ENCODE results near the gene ZBTB43. TPM values are rescaled to one million over a fixed set of nuclear protein-coding genes. Genes with fewer than 3 reads are reported as not detected.
"Not testable (repeated sequence)": the region's sequence is repeated elsewhere in the genome, so short reads cannot be mapped to it uniquely, and the experiment has no call there.

ZBTB43 gene, protein sequence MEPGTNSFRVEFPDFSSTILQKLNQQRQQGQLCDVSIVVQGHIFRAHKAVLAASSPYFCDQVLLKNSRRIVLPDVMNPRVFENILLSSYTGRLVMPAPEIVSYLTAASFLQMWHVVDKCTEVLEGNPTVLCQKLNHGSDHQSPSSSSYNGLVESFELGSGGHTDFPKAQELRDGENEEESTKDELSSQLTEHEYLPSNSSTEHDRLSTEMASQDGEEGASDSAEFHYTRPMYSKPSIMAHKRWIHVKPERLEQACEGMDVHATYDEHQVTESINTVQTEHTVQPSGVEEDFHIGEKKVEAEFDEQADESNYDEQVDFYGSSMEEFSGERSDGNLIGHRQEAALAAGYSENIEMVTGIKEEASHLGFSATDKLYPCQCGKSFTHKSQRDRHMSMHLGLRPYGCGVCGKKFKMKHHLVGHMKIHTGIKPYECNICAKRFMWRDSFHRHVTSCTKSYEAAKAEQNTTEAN
- total RNA-seq (2014; rRNA removed; shearing (Covaris generic)), result 3.5 and 4.3 TPM in 2 replicates

DNA sequence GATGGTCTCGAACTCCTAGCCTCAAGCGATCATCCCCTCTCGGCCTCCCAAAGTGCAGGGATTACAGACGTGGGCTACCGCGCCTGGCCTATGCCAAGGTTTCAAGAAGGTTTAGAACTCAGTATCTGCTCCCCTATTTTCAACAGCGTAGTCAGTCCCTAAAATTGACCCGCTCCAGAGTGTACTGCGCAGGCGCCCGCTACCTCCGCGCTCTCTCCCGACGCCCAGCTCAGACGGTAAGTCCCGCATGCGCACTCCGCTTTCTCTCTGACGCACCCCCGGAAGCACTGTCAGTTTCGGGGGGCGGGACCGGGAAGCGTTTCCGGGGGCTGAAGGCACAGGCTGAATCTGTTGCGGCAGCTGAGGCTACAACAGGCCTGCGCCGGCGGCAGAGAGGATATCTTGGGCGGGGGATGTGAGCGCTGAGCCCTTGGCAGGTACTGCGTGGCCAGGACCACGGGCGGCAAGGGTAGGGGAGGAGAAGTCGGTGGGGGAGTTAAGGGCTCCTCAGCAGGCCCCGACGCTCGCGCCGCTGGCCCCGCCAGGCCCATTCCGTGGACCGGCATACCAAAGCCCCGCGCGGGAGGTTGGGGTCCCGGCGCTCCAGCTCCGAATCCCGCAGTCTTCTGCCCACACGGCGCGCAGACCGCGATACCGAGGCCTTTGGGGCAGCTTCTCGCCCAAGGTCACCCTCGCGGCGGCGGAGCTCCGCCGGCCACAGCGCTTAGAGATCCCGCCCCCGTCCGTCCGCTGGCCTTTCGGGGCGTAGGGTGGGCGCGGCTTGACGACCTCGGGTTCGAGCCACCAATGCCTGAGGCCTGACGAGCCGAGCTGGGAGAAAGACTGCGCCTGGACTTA is at the start of gene ZBTB43:
TSS of gene ZBTB43 (plus strand) at position 345 of the 858 bp plus-strand sequence. CDS start 27,470 bp downstream, outside the sequence.
- in situ Hi-C loops (cut with HindIII; ENCODE audit: low sequenced_read_pairs), result no loop called here
- peak; percentile 95 for DNase-seq (ENCODE audit: low spot score)

DNA sequence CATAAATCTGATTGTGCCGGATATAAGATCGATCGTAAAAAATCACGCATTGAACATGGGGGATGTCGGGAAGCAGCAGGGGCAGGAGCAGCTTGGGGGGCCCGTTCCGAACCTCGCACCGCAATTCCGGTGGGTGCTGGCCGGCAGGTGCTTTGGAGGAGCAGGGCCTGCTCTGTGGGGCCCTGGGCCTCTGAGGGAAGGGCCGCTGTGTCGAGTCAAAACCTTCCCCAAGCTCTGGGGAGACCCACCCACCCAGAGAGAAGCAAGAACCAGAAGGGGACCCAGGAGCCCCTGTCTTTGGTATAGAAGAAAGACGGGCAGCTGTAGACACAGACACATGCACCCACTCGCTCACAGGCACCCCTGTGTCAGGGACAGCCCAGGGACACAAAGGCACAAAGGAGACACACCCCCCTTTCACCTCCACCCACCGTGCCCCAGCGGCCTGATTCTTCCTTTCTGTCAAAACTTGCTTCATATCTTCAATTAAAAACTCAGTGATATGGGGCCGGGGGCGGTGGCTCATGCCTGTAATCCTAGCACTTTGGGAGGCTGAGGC is 49.4 kb upstream of the ZBTB43 start:
- no peak for DNase-seq (ENCODE audit: low spot score)
- in situ Hi-C loops (cut with HindIII; ENCODE audit: low sequenced_read_pairs), result no loop called here

DNA sequence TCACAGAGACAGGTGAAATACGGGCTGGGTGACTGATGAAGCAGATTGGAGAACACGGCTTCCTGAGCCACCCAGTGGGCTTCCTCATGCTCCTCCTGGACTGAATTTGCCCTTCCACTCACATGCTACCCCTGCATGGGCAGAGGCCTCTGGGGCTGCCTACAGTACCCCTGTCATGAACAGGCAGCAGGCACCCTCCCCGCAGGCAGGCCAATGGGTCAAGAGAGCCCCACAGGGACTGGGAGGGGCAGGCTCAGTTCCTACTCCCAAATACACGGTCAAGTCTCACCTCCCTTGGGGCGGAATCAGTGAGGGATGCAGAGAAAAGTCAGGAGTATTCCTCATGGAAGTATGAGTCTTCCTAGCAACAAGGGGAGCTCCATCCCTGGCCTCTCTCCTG is 48.6 kb upstream of the ZBTB43 start:
- in situ Hi-C loops (cut with HindIII; ENCODE audit: low sequenced_read_pairs), result no loop called here
- DNase-seq (ENCODE audit: low spot score), result no peak

DNA sequence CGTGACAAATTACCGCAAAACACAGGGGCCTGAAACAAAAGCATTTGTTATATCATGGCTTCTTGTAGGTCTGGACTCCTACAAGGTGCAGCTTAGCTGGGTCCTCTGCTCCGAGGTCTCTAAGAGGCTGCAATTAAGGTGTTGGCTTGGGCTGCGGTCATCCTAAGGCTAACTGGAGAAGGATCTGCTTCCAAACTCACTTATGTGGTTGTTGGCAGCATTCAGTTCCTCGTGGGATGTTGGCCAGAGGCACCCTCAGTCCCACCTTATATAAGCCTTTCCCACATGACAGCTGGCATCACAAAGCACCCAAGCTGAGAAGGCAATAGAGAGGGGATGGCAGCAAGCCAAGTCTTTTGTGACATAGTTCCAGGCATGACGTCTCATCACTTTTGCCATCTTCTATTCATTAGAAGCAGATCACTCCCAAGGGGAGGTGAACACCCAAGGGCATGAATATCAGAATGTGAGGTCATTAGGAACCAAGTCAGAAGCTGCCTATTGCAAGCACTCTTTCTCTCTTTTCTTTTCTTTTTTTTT is 47.9 kb upstream of the ZBTB43 start:
- peak; percentile 17 for DNase-seq (ENCODE audit: low spot score)
- in situ Hi-C loops (cut with HindIII; ENCODE audit: low sequenced_read_pairs), result no loop called here

DNA sequence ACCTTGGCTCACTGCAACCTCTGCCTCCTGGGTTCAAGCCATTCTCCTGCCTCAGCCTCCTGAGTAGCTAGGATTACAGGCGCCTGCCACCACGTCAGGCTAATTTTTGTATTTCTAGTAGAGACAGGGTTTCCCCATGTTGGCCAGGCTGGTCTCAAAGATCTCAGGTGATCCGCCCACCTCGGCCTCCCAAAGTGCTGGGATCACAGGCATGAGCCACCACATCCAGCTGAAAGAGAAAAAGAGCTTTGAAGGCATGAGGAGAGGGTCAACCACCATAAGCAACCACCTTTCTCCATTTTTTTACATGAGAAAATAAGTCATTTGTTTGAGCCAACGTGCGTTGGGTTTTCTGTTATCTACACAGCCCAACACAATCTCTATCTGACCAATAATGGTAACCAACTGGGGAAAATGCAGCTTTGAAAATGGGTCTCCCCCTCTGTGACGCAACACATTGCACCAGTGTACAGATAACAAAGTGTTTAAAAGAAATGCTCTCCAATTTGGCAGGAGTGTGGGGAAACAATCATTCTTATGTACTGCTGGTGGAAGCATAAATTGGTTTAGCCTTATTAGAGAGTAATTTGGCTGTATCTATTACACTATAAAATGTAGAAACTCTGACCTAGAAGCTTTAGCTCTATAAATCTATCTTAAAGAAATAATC is 45.8 kb upstream of the ZBTB43 start:
- in situ Hi-C loops (cut with HindIII; ENCODE audit: low sequenced_read_pairs), result no loop called here

DNA sequence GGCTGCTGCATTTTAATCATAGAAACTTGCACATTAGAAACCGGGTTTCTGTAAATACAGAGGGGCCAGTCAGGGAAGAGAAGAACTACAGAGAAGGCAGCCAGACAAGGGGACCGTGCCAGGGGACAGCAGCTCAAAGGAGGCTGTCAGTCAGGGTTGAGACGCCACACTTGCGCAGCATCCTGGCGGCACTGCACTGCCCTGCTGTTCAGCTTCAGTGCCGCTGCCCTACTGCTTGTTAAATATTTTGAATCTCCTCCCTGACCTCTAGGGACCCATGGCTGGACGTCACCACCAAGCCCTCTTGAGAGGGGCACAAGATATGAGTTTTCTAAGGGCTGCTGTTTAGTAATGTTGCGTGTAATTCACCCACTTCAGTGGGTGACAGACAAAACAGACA is 43.6 kb upstream of the ZBTB43 start:
- DNase-seq (ENCODE audit: low spot score), result no peak
- in situ Hi-C loops (cut with HindIII; ENCODE audit: low sequenced_read_pairs), result no loop called here

More for the DNA sequence above, 45.8 kb upstream of the ZBTB43 start:
- no peak for DNase-seq (ENCODE audit: low spot score)

DNA sequence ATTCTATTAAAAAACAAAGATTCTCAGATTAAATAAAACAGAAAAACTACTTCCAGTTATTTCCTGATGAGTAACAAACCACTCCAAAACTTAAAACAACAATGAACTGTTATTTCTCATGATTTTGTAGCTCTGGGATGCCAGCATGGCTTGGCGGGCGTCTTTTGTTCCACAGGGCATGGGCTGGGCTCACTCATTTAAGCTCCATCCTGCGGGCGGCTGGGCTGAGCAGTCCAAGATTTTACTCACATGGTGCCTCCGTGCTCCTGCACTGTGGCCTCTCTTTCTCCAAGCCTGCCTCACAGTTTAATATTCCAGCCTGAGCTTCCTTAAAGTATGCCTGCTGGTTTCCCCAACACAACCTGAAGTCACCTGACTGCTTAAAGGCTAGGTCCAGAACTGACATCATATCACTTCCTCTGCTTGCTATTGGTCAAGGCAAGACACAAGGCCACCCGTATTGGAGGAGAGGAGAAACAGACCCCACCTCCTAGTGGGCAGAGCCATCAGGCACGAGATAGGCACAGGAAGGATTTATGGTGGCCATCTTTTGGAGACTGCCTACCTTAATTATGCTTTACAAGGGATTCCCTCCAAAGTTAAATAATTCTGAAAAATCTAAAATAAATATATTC is 41.6 kb upstream of the ZBTB43 start:
- DNase-seq (ENCODE audit: low spot score), result peak; percentile 19
- in situ Hi-C loops (cut with HindIII; ENCODE audit: low sequenced_read_pairs), result no loop called here

DNA sequence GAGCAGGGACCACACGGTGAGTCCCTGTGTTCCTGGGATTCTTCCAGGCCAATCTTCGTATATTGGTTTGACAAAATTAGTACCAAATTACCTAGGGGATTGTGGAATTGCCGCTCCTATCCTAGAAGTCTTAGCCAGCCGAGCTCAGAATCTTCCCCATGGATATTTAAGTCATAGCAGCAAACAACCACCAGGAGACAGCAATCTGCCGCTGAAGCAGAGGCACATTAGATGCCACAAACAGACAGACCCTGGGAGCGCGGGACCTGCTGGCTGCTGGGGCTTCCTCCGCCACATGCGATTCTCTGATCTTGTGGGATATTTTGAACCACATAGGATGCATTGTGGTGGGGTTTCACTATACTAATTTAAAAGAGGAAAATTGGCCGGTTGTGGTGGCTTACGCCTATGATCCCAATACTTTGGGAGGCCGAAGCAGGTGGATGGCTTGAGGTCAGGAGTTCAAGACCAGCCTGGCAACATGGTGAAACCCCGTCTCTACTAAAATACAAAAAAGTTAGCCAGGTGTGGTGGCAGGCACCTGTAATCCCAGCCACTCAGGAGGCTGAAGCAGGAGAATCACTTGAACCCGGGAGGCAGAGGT is 31.7 kb upstream of the ZBTB43 start:
- no peak for DNase-seq (ENCODE audit: low spot score)
- in situ Hi-C loops (cut with HindIII; ENCODE audit: low sequenced_read_pairs), result no loop called here

DNA sequence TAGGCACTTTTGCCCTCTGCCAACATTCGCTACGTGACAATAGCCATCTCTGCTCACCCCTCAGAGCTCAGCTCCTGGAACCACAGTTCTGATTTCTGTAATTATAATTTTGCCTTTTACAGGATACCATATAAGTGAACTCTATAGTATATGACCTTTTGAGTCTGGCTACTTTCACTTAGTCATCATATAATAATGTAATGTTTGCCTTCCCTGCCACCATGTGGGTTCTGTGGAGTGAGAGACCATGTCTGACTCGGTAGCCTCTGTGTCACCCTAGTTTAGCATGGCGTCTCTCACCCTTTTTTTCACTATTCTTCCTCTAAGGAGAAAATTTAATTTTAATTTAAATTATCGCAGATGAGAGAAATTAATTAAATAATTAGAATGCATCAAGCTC is 28.9 kb upstream of the ZBTB43 start:
- in situ Hi-C loops (cut with HindIII; ENCODE audit: low sequenced_read_pairs), result no loop called here
- no peak for DNase-seq (ENCODE audit: low spot score)

DNA sequence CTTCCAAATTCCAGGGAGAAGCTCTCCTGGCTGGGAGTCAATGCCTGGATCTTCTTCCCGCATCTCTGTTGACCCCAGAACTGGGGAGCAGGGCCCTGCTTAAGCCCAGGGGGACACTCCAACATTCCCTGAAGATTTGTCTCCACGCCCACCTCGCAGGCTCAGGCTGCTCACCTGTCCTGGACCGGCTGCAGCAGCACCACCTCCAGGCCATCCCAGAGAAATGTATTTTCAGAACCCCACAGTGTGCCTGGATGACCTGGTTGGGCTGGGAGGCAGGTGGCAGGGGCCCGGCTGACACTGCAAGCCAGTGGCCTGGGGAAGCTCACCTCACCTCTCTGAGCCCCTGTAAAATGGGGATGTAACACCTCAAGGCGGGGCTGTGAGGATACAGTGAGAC is 27.1 kb upstream of the ZBTB43 start:
- in situ Hi-C loops (cut with HindIII; ENCODE audit: low sequenced_read_pairs), result no loop called here
- DNase-seq (ENCODE audit: low spot score), result no peak

DNA sequence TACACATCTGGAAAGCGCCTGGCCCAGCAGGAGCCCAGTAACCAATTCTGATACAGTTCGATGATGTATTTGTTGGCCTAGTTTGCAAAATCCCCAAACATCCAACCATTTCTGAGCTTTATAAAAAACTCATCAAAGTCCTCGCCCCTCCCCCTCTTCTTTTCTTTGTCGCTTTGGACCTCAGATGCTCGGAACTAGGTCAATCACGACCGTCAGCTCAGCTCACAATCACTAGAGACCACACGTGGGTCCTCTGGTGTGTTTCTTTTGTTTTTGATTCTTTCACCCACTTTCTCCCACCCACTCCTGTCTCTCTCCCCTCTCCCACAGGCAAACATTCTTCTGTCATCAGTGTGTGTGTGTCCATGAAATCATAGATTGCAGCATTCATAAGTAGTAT is 26.7 kb upstream of the ZBTB43 start:
- no peak for DNase-seq (ENCODE audit: low spot score)
- in situ Hi-C loops (cut with HindIII; ENCODE audit: low sequenced_read_pairs), result no loop called here

DNA sequence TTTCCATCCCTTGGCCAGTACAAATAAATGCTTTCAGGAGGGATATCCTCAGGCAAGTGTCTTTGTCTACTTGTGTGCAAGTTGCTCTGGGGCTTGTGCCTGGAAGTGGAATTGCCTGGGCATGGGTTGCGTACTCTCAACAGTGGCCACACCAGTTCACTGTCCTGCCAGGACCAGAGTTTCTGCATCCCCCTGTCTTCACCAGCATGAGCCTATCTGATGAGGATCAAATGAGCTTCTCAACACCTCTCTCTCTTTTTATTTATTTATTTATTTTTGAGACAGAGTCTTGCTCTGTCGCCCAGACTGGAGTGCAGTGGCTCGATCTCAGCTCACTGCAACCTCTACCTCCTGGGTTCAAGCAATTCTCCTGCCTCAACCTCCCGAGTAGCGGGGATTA is 26.1 kb upstream of the ZBTB43 start:
- in situ Hi-C loops (cut with HindIII; ENCODE audit: low sequenced_read_pairs), result not testable (repeated sequence)

DNA sequence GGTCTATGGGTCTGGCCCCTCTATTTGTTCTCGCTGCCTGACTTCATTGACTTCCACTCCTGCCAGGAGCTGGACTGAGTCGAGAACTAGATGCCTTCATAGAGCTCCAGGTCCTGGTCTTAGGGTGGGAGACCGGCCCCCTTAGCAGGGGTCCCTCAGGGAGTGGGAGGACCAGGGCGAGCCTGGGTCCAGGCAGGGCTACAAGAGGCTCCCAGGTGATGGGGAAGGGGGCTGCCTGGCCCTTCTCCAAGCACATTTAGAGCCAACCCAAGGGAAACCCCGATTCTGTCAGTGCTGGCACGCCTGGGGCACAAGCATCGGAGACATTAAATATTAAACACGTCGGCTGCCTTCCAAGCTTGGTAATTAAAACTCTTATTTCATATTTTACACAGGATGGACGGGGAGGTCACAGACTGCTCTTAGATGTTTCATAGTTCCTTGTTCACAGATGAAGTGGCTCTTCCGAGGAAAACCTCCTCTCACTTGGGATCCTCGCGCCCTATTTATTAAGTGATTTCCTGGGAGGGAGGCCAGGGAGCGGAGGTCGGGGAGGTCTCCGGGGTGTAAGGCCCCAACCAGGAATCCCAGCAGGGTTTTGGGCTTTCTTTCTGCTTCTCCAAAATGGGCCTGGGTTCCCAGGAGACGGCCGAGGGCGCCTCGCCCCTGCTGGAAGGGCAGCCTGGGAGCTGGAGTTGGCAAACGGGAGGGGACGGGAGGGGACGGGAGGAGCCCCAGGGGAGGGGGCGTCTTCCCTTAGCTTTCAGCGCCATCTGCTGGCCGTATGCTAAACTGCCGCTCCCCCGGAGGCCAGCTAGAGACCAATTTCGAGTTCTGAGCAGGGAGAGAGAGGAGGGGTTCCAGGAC is 23.4 kb upstream of the ZBTB43 start:
- in situ Hi-C loops (cut with HindIII; ENCODE audit: low sequenced_read_pairs), result no loop called here
- DNase-seq (ENCODE audit: low spot score), result peak; percentile 77

More for the DNA sequence above, 26.1 kb upstream of the ZBTB43 start:
- not testable (repeated sequence) for DNase-seq (ENCODE audit: low spot score)

DNA sequence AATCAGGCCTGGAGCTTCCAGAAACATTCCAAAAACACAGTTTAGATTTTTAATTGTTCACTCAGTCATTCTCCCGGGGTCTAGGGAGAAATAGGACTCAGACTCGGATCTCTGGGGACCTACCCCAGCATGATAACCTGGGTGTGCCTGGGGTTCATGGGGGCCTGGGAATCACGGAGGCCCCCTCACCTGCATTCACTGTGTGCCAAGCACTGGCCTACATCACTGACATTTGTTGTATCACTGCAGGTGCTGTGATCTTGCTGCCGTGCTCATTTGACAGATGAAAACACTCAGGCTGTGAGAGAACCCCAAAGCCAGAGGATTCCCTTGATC is 22.8 kb upstream of the ZBTB43 start:
- no peak for DNase-seq (ENCODE audit: low spot score)
- in situ Hi-C loops (cut with HindIII; ENCODE audit: low sequenced_read_pairs), result no loop called here

DNA sequence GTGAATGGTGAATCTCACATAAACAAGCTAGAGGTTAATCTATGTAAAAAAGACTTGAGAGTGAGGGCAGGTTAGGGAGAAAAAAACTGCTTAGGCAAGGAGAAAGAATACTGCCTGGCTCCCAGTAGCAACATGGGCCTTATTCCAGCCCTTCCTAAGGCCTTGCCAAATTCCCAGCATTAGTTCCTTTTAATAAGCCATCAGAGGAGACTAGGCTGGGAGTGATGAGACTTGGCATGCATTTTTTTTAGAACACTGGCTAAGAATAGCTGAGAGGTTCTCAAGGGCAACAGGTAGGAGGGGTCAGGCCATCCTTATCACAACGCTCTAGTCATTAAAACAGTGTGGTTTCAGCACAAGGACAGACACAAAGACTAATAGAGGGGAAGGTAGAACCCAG is 20.9 kb upstream of the ZBTB43 start:
- DNase-seq (ENCODE audit: low spot score), result no peak
- in situ Hi-C loops (cut with HindIII; ENCODE audit: low sequenced_read_pairs), result no loop called here

DNA sequence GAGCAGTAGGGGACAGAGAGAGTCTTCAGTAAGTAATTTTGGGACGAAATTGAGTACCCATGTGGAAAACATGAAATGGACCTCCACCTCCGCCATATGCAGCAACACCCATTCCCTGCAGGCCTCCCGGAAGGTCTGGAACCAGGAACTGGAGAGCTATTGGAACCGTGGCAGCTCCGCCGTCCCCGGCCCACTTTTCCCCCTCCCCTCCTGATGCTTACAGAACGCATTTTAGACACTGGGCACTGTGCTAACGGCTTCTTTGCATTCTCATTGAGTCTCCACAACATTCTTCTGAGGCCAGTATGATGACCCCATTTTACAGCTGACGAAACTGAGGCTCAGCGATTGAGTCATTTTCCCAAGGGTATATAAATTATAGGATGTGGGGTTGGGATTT is 20.4 kb upstream of the ZBTB43 start:
- in situ Hi-C loops (cut with HindIII; ENCODE audit: low sequenced_read_pairs), result no loop called here

DNA sequence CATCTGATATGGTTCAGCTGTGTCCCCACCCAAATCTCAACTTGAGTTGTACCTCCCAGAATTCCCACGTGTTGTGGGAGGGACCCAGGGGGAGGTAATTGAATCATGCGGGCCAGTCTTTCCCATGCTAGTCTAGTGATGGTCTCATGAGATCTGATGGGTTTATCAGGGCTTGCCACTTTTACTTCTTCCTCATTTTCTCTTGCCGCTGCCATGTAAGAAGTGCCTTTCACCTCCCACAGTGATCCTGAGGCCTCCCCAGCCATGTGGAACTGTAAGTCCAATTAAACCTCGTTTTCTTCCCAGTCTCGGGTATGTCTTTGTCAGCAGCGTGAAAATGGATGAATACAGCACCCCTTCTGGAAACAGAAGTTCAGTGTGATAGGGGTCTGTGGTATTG is 20.0 kb upstream of the ZBTB43 start:
- in situ Hi-C loops (cut with HindIII; ENCODE audit: low sequenced_read_pairs); DNase-seq (ENCODE audit: low spot score): not testable (repeated sequence)

More for the DNA sequence above, 20.4 kb upstream of the ZBTB43 start:
- no peak for DNase-seq (ENCODE audit: low spot score)

All from G401 (cell line).